NCI-H2029 (cell line): ENCODE measurements around the gene SLC4A7.
"Not testable (repeated sequence)": the region's sequence is repeated elsewhere in the genome, so short reads cannot be mapped to it uniquely, and the experiment has no call there.

Experiments used
- DNase-seq: peaks from one replicate; lab custom pipeline; 2025; lab: John Stamatoyannopoulos, UW

Gene SLC4A7

DNA sequence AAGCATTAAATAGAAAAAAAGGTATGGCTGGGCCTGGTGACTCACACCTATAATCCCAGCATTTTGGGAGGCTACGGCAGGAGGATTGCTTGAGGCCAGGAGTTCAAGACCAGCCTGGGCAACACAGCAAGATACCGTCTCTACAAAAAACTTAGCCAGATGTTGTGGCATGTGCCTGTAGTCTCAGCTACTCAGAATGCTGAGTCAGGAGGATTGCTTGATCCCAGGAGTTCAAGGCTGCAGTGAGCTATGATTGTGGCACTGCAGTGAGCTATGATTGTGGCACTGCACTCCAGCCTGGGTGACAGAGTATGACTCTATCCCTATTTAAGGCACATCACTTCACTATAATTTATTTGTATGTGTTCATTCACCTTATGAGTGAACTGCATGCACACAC is 54.3 kb downstream of the SLC4A7 start:
- DNase-seq, result no peak

DNA sequence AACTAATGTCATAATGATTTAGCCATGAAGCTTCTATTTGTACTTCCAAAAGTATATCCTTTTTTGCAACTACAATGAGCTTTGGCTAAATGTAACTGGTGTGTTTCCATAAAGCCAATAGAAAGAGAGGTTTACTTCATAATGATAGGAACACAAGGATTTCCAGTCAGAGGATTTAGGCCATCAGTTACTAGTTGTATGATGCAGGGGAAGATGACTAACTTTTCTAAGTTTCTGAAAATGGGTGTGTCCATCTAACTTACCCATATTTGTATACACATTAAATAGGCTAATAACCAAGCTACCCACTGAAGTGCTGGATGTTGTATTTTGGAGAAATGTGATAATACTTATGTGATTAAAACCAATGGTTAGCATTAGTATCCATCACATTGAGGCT is 55.7 kb downstream of the SLC4A7 start:
- no peak for DNase-seq

DNA sequence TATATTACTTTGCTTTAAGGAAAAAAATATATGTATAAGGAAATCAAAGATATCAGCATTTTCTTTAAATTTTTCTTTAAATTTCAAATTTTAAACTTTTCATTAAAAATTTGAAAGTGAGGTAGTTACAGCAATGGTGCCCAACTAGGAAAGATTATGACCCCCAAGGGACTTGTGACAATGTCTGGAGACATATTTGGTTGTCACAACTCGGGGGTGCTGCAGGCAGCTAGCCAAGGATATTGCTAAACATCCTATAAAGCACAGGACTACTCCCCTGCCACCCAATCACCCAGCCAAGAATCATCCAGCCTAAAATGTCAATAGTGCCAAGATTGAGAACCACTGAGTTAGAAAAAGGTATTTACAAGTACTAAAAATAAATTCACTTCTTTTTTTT is 57.3 kb downstream of the SLC4A7 start:
- DNase-seq, result no peak

DNA sequence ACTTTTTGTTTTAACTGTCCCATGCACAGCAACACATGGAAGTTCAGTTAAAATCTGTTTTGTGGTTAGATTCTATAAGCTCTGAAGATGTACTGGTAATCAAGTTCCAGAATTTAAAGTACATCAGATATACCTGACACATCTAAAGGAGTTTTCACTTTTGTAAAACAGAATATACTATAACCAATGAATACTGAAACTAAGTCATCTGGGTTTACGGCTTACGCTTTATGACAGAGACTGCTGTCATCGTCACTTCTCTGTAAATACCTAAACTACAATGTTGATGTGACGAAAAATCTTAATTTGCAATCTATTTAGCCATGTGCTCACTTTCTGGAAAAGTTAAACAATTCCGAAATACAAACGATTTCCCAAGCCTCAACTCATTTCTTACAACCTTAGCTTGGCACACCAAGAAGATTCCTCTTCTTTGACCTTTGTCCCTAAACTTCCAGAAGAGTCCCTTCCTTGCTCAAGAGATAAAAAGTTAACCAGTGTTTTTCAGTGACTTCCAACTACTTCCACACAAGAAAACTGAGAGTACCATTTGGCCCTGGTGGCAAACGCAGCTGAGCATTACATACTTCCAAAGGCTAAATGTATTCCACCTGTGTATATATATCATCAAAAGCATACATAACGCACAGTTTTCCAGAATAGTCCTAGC is 58.2 kb downstream of the SLC4A7 start:
- DNase-seq, result no peak

DNA sequence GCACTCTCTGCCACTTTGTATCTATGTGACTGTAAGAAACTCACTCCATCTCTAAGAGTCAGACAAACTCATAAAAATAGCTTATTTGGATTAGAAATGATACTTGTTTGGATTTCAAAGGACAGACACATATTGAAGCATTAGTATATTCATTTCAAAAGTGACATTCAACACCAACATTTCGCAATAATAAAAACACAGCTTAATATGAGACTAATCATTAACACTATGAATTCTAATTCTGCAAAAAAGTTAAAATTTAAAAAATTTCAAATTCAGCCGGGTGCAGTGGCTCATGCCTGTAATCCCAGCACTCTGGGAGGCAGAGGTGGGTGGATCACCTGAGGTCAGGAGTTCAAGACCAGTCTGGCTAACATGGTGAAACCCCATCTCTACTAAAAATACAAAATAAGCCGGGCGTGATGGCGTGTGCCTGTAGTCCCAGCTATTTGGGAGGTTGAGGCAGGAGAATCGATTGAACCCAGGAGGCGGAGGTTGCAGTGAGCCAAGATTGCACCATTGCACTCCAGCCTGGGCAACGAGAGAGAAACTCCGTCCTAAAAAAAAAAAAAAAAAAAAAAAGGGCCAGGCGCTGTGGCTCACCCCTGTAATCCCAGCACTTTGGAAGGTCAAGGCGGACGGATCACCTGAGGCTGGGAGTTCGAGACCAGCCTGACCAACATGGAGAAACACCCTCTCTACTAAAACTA is 59.2 kb downstream of the SLC4A7 start:
- DNase-seq, result not testable (repeated sequence)

DNA sequence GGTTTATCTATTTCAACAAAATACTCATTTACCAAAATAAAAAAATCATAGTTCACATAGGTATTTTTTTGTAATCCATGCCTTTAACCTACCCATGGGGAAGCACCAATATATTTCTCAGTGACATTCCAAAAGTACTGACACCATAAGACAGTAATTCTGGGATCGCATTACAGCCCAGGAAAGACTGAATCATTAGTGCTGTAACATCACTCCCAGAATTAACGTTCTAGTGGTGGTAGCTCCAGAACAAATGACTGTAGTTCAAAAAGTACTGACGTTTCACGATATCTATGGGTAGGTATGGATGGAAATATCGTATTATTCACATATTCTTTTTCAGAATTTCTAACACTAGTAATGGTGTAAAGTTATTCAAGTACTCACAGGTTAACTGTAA is 60.7 kb downstream of the SLC4A7 start:
- DNase-seq, result no peak

DNA sequence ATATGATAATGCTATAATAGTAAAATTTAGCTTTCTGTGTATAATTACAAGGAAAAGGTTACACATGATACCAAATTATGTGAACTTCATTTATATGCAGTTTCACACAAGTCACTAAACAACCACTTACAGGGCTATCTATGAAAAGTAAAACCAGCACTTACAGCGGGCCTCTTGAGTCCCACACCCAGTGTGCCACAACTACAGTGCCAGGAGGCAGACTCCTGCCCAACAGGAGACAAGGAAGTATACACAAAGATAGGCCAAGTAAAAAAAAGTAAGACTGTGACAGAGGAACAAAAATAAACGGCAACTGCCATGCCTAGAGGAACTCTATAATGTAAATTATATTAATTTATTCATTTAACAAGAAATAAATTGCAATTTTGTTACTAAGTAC is 61.6 kb downstream of the SLC4A7 start:
- no peak for DNase-seq

DNA sequence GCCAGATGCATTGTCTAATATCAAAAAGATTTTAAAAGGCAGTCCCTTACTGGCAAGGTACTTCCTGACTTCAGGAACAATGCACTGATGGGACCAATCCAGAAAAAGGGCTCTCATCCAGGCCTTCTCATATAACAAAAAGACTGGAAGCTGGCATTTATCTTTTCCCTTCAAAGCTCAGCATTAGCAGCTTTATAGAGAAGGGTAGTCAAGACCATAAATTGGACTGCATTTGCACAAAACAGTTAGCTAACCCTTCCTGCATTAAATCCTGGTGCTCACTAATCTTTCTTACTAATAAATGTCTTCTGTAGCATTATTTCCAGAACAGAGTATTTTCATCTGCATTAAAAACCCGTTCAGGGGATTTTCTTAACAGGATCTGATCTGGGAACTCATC is 69.0 kb downstream of the SLC4A7 start:
- no peak for DNase-seq

DNA sequence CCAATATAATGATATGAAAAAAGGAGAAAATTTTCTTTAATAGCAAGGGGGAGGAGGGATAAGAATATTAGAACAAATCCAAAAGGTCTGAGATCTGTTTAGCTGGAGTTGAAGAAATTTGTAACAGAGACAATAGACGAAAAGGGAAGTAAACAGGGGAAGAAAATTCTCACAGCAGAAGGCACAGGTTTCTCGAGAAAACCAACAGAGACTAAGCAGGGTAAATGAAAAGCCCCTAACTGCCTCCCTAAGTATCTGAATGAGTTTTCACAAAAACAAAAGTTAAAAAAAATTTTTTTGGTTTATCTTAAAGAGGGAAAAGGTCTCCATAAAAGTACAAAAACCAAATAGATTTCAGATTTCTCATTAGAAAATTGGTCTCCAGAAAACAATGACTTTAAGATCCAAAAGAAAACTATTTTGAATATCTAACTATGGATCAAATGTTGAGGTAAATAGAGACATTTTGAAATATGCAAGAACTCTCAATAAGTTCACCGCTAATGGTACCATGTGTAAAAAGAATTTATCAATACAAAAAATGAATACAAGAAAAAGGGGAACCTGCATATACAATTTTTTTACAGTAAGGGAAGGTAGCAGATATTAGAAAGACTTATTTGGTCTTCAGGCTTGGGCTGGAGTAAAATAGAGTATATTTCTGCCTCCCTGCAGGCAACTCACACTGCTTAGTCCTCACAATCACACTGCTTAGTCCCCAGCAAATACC is 91.1 kb downstream of the SLC4A7 start:
- no peak for DNase-seq

DNA sequence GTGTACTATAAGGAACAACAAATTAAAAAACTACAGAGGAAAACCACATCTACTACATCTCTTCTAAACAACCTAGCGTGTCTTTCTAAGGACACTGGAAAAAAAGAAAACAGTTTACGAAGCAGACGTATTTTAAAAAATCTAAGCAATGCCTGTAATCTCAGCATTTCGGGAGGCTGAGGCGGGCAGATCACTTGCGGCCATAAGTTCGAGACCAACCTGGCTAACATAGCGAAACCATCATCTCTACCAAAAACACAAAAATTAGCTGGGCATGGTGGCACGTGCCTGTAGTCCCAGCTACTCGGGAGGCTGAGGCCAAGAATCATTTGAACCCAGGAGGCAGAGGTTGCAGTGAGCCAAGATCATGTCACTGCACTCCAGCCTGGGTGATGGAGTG is 91.8 kb downstream of the SLC4A7 start:
- not testable (repeated sequence) for DNase-seq

DNA sequence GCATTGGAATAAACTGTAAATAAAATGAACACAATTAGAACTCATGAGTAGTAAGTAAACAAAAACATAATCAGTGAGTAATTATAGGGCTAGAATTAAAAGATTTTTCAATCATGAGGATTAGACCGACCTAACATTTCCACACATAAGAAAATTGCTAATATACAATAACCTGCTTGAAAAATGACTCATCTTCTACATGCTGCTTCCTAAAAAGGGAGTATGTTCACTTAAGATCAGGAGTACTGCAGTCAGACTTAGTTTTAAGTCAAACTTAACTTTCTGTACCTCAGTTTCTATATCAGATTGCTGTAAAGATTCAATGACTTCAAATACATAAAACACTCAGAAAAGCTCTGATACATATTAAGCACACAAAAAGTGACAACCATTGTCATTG is 92.4 kb downstream of the SLC4A7 start:
- DNase-seq, result no peak

DNA sequence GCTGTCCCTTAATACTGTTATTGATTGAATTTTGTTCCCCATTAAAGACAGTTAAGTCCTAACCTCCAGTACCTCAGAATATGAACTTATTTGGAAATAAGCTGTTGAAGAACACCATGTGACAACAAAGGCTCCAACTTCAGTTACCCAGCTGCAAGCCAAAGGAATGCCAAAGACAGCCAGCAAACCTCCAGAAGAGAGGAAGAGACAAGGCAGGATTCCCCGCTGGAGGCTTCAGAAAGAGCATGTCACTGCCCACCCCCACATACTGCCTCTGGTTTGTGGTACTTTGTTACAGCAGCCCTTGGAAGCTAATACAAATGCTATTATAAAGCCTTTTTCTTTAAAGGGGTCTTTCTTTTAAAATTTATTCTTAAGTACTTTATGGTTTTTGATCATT is 96.6 kb downstream of the SLC4A7 start:
- no peak for DNase-seq

DNA sequence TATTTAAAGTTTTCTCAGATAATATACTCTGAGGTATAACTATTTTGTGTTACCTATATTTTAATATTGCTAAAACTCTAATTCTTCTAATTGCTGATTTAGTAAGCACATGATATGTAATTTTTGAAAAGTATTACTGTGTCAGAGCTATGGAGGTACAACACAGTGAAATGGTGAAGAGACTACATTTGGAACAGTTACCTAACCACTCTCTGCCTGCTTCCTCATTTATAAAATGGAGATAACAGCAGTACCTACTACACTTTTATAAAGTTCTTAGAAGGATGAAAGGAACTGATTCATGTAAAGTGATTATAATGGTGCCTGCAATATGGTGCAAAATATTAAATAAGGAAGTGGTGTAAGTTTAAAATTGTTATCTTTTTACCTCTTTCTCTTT is 98.7 kb downstream of the SLC4A7 start:
- DNase-seq, result no peak

DNA sequence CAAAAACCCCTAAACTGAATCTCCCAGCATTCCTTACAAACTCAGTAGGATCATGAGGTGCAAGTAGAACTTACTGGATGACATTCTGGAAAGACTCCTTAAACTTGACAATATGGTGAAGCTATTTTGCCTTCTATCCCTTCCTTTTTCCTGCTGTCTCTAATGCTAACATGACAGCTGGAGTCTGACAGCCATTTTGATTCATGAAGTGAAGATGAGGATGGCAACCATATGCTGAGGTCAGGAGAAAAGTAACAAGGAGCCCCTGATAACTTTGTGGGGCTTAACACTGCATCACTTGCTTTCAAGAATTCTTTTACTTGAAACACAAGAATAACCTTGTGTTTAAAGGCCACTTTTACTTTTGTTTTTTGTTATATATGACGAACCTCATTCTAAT is 100.0 kb downstream of the SLC4A7 start:
- DNase-seq, result no peak

DNA sequence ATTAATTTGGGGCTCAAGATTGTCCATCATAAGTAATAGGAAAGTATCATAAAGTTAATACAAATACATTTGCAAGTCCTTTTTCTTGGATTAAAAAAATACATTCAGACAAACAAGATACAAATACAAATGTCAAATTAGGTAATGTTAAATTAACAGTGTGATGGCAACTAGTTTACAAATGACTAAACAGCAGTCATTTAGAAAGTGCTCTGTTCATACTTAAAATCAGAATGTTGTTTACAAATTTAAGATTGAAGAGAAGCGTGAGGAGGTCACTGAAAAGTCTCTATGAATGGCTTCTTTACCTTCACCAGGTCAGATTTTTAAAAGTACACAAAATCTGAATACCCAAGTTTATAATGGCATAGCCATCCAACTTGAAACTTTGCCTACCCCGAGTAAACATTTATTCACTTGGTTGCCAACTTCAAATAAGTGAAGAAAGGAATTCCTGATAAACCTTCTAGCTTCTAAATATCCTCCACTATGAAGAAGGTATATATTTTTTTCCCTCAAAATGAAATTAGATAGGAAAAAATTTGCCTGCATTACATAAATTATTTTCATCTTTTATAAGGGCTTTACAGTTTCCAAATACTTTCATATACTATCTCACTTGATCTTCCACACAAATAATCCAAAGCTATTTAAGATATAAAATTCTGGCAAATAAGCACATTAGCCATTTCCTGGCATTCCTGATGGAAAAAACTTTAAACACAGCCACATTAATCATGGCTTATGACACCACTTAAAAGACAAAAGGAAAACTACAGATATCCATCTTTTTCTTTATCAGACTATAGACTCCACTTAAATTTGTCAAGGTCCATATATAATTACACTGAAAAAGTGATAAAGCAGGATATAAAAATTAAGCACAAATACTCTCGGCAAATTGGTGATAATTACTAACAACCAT is 103.5 kb downstream of the SLC4A7 start:
- DNase-seq, result no peak

DNA sequence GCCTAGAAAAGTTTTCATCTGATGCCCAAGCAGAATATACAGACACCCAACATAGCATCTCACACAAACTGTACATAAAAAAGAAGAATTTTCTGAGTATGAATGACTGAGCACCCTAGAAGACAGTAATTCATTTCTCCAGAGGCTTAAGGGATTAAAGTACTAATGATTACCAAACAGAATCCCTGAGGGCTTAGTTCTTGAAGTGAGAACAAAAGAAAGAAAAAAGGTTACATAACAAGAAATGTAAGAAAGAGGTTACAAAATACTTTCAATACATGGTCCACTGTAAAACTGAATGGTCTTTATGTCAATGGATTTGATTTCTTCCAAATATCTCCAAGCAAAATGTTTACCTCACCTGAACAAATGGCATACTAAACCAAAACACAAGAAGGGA is 105.9 kb downstream of the SLC4A7 start:
- no peak for DNase-seq

DNA sequence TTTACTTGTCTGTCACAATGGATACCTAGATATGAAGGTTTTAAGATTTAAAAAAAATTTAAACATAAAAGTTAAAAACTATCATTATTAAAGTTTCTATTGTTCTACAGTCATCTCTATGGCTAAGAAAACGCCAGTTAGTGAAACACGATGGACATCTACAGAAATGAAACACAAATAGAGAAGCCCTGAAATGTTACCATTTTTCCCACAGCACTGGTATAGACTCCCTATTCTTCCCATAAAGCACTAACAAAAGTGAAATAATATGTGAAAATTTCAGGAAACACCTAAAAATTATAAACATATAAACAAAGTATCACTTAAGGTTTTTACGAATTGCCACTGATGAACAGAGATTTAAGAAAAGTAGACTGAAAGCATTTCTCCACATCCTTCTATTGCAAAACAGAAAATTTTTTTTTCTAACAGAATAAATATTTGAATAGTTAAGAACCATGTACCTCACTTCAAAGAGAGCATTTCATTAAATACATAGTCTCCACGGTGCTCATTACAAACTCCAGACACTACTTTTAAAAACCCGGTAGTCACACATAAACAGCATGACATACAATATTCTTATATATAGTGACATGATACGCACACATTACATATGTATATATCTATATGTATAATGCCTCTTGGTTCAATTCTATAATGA is 107.9 kb downstream of the SLC4A7 start:
- DNase-seq, result no peak

DNA sequence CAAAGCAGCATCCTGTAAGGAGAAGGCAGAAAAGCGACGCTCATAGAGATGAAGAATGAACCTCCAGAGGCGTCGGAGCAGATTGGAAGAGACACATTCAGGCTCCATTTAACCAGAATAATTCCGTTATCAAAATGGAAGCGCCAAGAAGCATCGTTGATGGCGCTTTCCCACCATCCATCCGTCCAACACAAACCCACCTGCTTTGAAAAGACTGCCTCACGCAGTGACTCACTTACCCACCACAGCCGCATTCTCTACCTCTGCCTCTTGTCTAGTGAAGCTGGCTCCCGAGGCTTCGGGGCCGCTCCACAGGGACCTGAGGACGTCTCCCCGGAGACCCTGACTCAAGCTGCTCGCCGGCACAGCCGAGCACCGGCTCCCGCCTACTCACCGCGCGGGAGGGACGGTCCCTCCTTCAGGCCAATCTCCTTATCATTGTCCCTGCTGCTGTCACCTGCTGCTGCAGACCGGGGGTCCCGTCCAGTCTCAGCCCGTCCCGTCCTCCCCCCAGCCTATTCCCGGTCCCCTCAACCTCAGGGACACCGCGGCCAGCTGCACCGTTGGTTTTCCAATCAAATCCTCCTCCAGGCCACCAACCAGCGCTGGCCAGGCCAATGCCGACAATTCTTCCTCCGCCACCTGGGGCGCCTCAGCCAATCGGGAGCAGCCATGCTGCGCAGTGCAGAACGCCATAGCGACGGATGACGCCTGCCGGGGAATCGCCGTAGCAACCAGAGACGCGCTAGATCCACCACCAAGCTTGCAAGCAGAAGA is 115.2 kb downstream of the SLC4A7 start, which contains the start of gene NEK10:
Gene NEK10 (minus strand): TSS at position 553 of the 777 bp plus-strand sequence. CDS start 16,501 bp downstream, outside the sequence.
- peak; percentile 91 for DNase-seq

DNA sequence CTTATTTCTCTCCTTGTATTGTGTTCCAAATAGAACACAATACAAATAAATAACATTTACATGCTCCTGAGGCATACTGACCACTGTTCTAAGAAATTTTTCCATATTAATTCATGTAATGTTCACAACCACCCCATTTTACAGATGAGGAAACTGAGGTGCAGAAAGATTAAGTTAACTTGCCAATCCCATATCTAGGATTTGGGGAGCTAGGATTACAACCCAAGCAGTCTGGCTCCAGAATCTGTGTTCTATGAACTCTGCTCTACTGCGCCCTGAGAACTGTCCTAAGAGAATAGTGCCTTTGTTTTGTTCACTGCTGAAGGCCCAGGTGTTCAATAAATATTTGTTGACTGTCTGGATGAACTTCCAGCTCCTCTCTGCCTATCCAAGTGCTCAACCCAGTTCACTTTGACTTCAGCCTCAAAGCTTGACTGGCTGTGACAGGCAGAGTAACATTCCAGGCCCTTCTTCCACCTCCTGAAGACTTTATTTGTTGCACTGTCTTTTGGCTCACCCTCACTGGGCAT is 118.1 kb downstream of the SLC4A7 start:
- no peak for DNase-seq
